ENCODE measurements around the gene ACSS3.

ACSS3 gene

GRCh38 chr12:81150382-81150781 is 72.5 kb downstream of the ACSS3 start:
- TF ChIP-seq TAF1 (IDR thresholded peaks at IDR 0.05; ENCODE audit: borderline replicate concordance, insufficient read depth, low read length): no peak

GRCh38 chr12:81159856-81160255 is 82.0 kb downstream of the ACSS3 start:
- TF ChIP-seq SIN3A (IDR thresholded peaks at IDR 0.05; ENCODE audit: borderline replicate concordance, insufficient read depth, low read length): no peak
- no peak for TF ChIP-seq POLR2AphosphoS5 (IDR thresholded peaks at IDR 0.05; ENCODE audit: low read depth, low read length)

GRCh38 chr12:81161680-81162079 is 83.8 kb downstream of the ACSS3 start:
- TF ChIP-seq POLR2AphosphoS5 (IDR thresholded peaks at IDR 0.05; ENCODE audit: low read depth, low read length) (no peak), FOXP2 (optimal IDR thresholded peaks at IDR 0.05; ENCODE audit: borderline replicate concordance, extremely low read depth, extremely low read length, insufficient read depth) (no peak), REST (IDR thresholded peaks at IDR 0.05; ENCODE audit: insufficient read depth in 1 of 2, low read depth in 2 of 2, low read length in 2 of 2) (no peak), TAF1 (IDR thresholded peaks at IDR 0.05; ENCODE audit: borderline replicate concordance, insufficient read depth, low read length) (no peak), SIN3A (IDR thresholded peaks at IDR 0.05; ENCODE audit: borderline replicate concordance, insufficient read depth, low read length) (no peak)

- TF ChIP-seq SIN3A (IDR thresholded peaks at IDR 0.05; ENCODE audit: borderline replicate concordance, insufficient read depth, low read length): no peak
- no peak for TF ChIP-seq TAF1 (IDR thresholded peaks at IDR 0.05; ENCODE audit: borderline replicate concordance, insufficient read depth, low read length)
- TF ChIP-seq REST (IDR thresholded peaks at IDR 0.05; ENCODE audit: insufficient read depth in 1 of 2, low read depth in 2 of 2, low read length in 2 of 2): no peak
- TF ChIP-seq POLR2AphosphoS5 (IDR thresholded peaks at IDR 0.05; ENCODE audit: low read depth, low read length): no peak
- TF ChIP-seq FOXP2 (optimal IDR thresholded peaks at IDR 0.05; ENCODE audit: borderline replicate concordance, extremely low read depth, extremely low read length, insufficient read depth): no peak
Observed at GRCh38 chr12:81162391-81163136, 84.7 kb downstream of the ACSS3 start.

GRCh38 chr12:81164827-81165226 is 86.9 kb downstream of the ACSS3 start:
- no peak for TF ChIP-seq POLR2AphosphoS5 (IDR thresholded peaks at IDR 0.05; ENCODE audit: low read depth, low read length)
- TF ChIP-seq TAF1 (IDR thresholded peaks at IDR 0.05; ENCODE audit: borderline replicate concordance, insufficient read depth, low read length): no peak
- no peak for TF ChIP-seq REST (IDR thresholded peaks at IDR 0.05; ENCODE audit: insufficient read depth in 1 of 2, low read depth in 2 of 2, low read length in 2 of 2)
- TF ChIP-seq FOXP2 (optimal IDR thresholded peaks at IDR 0.05; ENCODE audit: borderline replicate concordance, extremely low read depth, extremely low read length, insufficient read depth): no peak
- no peak for TF ChIP-seq SIN3A (IDR thresholded peaks at IDR 0.05; ENCODE audit: borderline replicate concordance, insufficient read depth, low read length)

GRCh38 chr12:81166790-81167189 is 88.9 kb downstream of the ACSS3 start:
- no peak for TF ChIP-seq TAF1 (IDR thresholded peaks at IDR 0.05; ENCODE audit: borderline replicate concordance, insufficient read depth, low read length)
- no peak for TF ChIP-seq FOXP2 (optimal IDR thresholded peaks at IDR 0.05; ENCODE audit: borderline replicate concordance, extremely low read depth, extremely low read length, insufficient read depth)
- no peak for TF ChIP-seq REST (IDR thresholded peaks at IDR 0.05; ENCODE audit: insufficient read depth in 1 of 2, low read depth in 2 of 2, low read length in 2 of 2)
- no peak for TF ChIP-seq SIN3A (IDR thresholded peaks at IDR 0.05; ENCODE audit: borderline replicate concordance, insufficient read depth, low read length)
- no peak for TF ChIP-seq POLR2AphosphoS5 (IDR thresholded peaks at IDR 0.05; ENCODE audit: low read depth, low read length)

Measured in PFSK-1 (cell line).